Choroid plexus epithelial cell (primary cell): ENCODE measurements around the gene SEC24D.
A peak's percentile ranks its signal among the peaks of the same experiment; 100 is the strongest.

Experiments
- DNase-seq: peaks from one replicate; pipeline ENCODE4 v3.0.0-alpha.2; 2010; ENCODE audit warnings: low read depth
- H3K4me3 ChIP-seq: 2 replicates; pipeline ENCODE4 v1.5.1; 2011; ENCODE audit warnings: low read depth, mild to moderate bottlenecking, control low read depth, low read length, moderate library complexity
- TF ChIP-seq, protein P1 (sequence below): conservative IDR thresholded peaks from 2 replicates; pipeline ENCODE4 v1.5.1; 2011; ENCODE audit warnings: low read depth, mild to moderate bottlenecking, control low read depth, inconsistent platforms, low read length, moderate library complexity

The SEC24D gene

GRCh38 chr4:118857760-118858159 is 21.8 kb upstream of the SEC24D start:
- TF ChIP-seq, protein P1, sequence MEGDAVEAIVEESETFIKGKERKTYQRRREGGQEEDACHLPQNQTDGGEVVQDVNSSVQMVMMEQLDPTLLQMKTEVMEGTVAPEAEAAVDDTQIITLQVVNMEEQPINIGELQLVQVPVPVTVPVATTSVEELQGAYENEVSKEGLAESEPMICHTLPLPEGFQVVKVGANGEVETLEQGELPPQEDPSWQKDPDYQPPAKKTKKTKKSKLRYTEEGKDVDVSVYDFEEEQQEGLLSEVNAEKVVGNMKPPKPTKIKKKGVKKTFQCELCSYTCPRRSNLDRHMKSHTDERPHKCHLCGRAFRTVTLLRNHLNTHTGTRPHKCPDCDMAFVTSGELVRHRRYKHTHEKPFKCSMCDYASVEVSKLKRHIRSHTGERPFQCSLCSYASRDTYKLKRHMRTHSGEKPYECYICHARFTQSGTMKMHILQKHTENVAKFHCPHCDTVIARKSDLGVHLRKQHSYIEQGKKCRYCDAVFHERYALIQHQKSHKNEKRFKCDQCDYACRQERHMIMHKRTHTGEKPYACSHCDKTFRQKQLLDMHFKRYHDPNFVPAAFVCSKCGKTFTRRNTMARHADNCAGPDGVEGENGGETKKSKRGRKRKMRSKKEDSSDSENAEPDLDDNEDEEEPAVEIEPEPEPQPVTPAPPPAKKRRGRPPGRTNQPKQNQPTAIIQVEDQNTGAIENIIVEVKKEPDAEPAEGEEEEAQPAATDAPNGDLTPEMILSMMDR = no peak
- no peak for DNase-seq
- no peak overlapping the region for H3K4me3 ChIP-seq

- peak overlapping the region; percentile 50 for H3K4me3 ChIP-seq
- TF ChIP-seq, protein P1 = no peak
- DNase-seq = peak; percentile 49
Measured at GRCh38 chr4:118850488-118851173, 14.7 kb upstream of the SEC24D start.

- DNase-seq = no peak
- peak overlapping the region; percentile 50 for H3K4me3 ChIP-seq
- TF ChIP-seq, protein P1 = no peak
Measured at GRCh38 chr4:118849867-118850487, 14.1 kb upstream of the SEC24D start.

DNA sequence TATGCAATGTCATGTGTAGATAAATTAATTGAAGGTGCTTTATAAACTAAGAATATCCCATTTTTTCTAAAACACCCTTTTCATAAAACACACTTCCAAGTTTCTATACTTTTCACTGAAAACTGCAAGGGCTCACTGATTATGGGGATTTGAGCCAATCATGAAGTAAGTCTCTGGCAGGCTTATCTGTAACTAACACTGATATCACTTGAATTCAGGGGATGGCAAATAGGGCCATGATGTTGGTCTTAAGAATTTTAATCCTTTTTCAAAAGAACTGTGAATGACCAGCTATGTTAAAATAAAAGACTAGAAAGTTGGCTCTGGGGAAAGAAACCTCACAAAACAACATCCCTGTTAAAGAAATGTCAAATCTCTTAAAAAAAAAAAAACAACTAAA is 13.0 kb upstream of the SEC24D start:
- no peak for DNase-seq
- TF ChIP-seq, protein P1 = no peak

DNA sequence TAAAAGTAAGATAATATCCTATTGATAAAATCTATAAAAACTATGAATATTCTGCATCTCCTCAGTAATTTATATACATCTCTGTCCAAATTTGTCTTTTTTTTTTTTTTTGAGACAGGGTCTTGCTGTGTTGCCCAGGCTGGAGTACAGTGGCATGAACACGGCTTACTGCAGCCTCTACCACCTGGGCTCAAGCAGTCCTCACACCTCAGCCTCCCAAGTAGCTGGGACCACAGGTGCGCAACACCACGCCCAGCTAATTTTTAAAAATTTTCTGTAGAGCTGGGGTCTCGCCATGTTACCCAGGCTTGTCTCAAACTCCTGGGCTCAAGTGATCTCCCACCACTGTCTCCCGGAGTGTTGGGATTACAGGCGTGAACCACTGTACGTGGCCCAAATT is 12.3 kb upstream of the SEC24D start:
- TF ChIP-seq, protein P1 = no peak
- no peak overlapping the region for H3K4me3 ChIP-seq
- DNase-seq = no peak

More for the DNA sequence above, 13.0 kb upstream of the SEC24D start:
- H3K4me3 ChIP-seq = no peak overlapping the region

GRCh38 chr4:118846979-118847378 is 11.1 kb upstream of the SEC24D start:
- TF ChIP-seq, protein P1 = no peak
- no peak for DNase-seq

More at GRCh38 chr4:118846979-118847378, 11.1 kb upstream of the SEC24D start:
- no peak overlapping the region for H3K4me3 ChIP-seq
